Ishikawa (cell line): ENCODE results near the gene NOS1AP.

Experiments used
- CEBPB ChIP-seq: IDR thresholded peaks from 2 replicates; pipeline ENCODE4 v1.6.1; 2012
- CREB1 ChIP-seq: IDR thresholded peaks from 2 replicates; pipeline ENCODE4 v1.6.1; 2012; ENCODE audit warnings: low read depth
- EGR1 ChIP-seq: IDR thresholded peaks from 2 replicates; pipeline ENCODE4 v1.6.1; 2012
- EP300 ChIP-seq: IDR thresholded peaks from 2 replicates; pipeline ENCODE4 v1.6.1; 2012; ENCODE audit warnings: borderline replicate concordance
- MAX ChIP-seq: IDR thresholded peaks from 2 replicates; pipeline ENCODE4 v1.6.1; 2012
- RAD21 ChIP-seq: IDR thresholded peaks from 2 replicates; pipeline ENCODE4 v1.6.1; 2012; ENCODE audit warnings: low read depth
- TAF1 ChIP-seq: IDR thresholded peaks from 2 replicates; pipeline ENCODE4 v1.6.1; 2012; ENCODE audit warnings: low read depth, mild to moderate bottlenecking
- TCF12 ChIP-seq: IDR thresholded peaks from 2 replicates; pipeline ENCODE4 v1.6.1; 2012; ENCODE audit warnings: low read depth
- TEAD4 ChIP-seq: IDR thresholded peaks from 2 replicates; pipeline ENCODE4 v1.6.1; 2012
- YY1 ChIP-seq: IDR thresholded peaks from 2 replicates; pipeline ENCODE4 v1.6.1; 2012; ENCODE audit warnings: low read depth
- ZBTB7A ChIP-seq: IDR thresholded peaks from 2 replicates; pipeline ENCODE4 v1.6.1; 2012; ENCODE audit warnings: low read depth
- TF ChIP-seq, protein P1 (sequence below): IDR thresholded peaks from 2 replicates; pipeline ENCODE4 v1.6.1; 2012; ENCODE audit warnings: low read depth, mild to moderate bottlenecking
- TF ChIP-seq, protein P2 (sequence below): IDR thresholded peaks from 2 replicates; pipeline ENCODE4 v1.6.1; 2012

DNA sequence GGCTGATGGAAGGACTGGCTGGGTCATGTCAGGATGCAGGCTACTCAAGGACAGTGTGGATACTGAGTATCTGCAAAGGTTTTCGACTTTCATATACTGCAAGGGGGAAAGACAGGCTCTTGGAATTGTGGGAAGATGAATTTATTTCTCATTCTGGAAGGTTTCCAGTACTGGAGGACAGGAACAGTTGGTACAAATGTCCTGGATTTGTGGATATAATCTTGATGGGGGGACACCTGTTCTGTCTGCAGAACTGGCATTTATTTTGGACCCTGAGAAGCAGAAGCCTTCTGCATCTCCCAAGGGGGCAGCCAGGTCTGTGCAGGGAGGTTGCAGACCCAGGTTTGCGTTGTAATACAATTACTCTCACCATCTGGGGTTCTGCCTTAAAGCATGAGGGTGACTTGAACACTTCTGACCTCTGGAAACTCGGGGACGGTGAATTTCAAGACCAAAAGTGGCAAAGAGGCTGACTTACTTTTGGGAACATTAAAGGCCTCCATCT lies 65.8 kb downstream of the NOS1AP start:
- TF ChIP-seq YY1 (no peak), TCF12 (no peak), RAD21 (no peak), EGR1 (no peak), MAX (no peak), TAF1 (no peak), TEAD4 (no peak), CREB1 (no peak), EP300 (no peak), CEBPB (no peak), ZBTB7A (no peak)
- TF ChIP-seq, protein P1, sequence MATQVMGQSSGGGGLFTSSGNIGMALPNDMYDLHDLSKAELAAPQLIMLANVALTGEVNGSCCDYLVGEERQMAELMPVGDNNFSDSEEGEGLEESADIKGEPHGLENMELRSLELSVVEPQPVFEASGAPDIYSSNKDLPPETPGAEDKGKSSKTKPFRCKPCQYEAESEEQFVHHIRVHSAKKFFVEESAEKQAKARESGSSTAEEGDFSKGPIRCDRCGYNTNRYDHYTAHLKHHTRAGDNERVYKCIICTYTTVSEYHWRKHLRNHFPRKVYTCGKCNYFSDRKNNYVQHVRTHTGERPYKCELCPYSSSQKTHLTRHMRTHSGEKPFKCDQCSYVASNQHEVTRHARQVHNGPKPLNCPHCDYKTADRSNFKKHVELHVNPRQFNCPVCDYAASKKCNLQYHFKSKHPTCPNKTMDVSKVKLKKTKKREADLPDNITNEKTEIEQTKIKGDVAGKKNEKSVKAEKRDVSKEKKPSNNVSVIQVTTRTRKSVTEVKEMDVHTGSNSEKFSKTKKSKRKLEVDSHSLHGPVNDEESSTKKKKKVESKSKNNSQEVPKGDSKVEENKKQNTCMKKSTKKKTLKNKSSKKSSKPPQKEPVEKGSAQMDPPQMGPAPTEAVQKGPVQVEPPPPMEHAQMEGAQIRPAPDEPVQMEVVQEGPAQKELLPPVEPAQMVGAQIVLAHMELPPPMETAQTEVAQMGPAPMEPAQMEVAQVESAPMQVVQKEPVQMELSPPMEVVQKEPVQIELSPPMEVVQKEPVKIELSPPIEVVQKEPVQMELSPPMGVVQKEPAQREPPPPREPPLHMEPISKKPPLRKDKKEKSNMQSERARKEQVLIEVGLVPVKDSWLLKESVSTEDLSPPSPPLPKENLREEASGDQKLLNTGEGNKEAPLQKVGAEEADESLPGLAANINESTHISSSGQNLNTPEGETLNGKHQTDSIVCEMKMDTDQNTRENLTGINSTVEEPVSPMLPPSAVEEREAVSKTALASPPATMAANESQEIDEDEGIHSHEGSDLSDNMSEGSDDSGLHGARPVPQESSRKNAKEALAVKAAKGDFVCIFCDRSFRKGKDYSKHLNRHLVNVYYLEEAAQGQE = no peak
- TF ChIP-seq, protein P2, sequence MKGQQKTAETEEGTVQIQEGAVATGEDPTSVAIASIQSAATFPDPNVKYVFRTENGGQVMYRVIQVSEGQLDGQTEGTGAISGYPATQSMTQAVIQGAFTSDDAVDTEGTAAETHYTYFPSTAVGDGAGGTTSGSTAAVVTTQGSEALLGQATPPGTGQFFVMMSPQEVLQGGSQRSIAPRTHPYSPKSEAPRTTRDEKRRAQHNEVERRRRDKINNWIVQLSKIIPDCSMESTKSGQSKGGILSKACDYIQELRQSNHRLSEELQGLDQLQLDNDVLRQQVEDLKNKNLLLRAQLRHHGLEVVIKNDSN = no peak
